Endodermal cell (in vitro differentiated cells): ENCODE measurements around the gene C20orf96. TPM values are rescaled to one million over a fixed set of nuclear protein-coding genes. Genes with fewer than 3 reads are reported as not detected.

Source experiments
- DNase-seq: peaks from one replicate; pipeline ENCODE4 v3.0.0-alpha.2; 2017
- H3K27ac ChIP-seq: 2 replicates; pipeline ENCODE4 v1.5.1; 2013; ENCODE audit warnings: mild to moderate bottlenecking, low read depth, low read length, moderate library complexity
- H3K27me3 ChIP-seq: 2 replicates; pipeline ENCODE4 v1.6.1; 2013; ENCODE audit warnings: mild to moderate bottlenecking, low read length, moderate library complexity; ENCODE audit not compliant: insufficient read depth, control insufficient read depth, poor library complexity, severe bottlenecking
- H3K36me3 ChIP-seq: 2 replicates; pipeline ENCODE4 v1.7.0; 2013; ENCODE audit warnings: mild to moderate bottlenecking, low read length, moderate library complexity; ENCODE audit not compliant: control insufficient read depth, insufficient read depth
- H3K4me1 ChIP-seq: one replicate; pipeline ENCODE4 v1.7.0; 2013; ENCODE audit warnings: low read length; ENCODE audit not compliant: control insufficient read depth, insufficient read depth
- H3K4me3 ChIP-seq: 2 replicates; pipeline ENCODE4 v1.5.1; 2013; ENCODE audit warnings: mild to moderate bottlenecking, low read length, moderate library complexity
- H3K9ac ChIP-seq: 2 replicates; pipeline ENCODE4 v1.6.1; 2013; ENCODE audit warnings: mild to moderate bottlenecking, low read length, moderate library complexity; ENCODE audit not compliant: poor library complexity, severe bottlenecking; ENCODE audit errors: extremely low read depth
- H3K9me3 ChIP-seq: 2 replicates; pipeline ENCODE4 v1.6.1; 2013; ENCODE audit warnings: mild to moderate bottlenecking, low read length, moderate library complexity; ENCODE audit not compliant: control insufficient read depth
- H3K27ac Mint-ChIP-seq: 2 replicates; pipeline ENCODE4 v1.8.0; 2020; ENCODE audit warnings: mixed read lengths
- H3K27me3 Mint-ChIP-seq: 2 replicates; pipeline ENCODE4 v1.8.0; 2021; ENCODE audit warnings: mild to moderate bottlenecking, mixed read lengths; ENCODE audit not compliant: insufficient read depth
- H3K36me3 Mint-ChIP-seq: 2 replicates; pipeline ENCODE4 v1.8.0; 2020; ENCODE audit warnings: low read depth, mixed read lengths
- H3K4me1 Mint-ChIP-seq: 2 replicates; pipeline ENCODE4 v1.8.0; 2020; ENCODE audit warnings: mixed read lengths
- H3K4me3 Mint-ChIP-seq: 2 replicates; pipeline ENCODE4 v1.8.0; 2020; ENCODE audit warnings: mild to moderate bottlenecking, moderate library complexity, mixed read lengths
- H3K9me3 Mint-ChIP-seq: 2 replicates; pipeline ENCODE4 v1.8.0; 2020; ENCODE audit warnings: mild to moderate bottlenecking, mixed read lengths
- WGBS, 2 experiments: methylation state at CpG; one replicate each; pipeline versions ENCODE4 v1.1.5 to v1.1.7; 2013; ENCODE audit warnings: missing lambda C conversion rate in 2 of 2, mixed read lengths in 1 of 2; ENCODE audit not compliant: insufficient coverage in 1 of 2, insufficient read length in 1 of 2; 5-methylcytosine and 5-hydroxymethylcytosine counted together
- total RNA-seq, 2 donors: library from RNA; stranded (reverse); fragmentation: NEBNext Ultra II Directional in 1 of 2; extraction: Animal tissue kit (Norgen Biotek cat#: 25700) in 1 of 2; gene quantifications; 2 replicates in 1 of 2; 3 replicates in 1 of 2; pipeline ENCODE4 v1.2.1, GENCODE V29; 2021
- TF ChIP-seq, protein P1 (sequence below): fragments of 200-600 bp; sonication (generic); conservative IDR thresholded peaks from 2 replicates; pipeline ENCODE4 v1.5.0; 2021; ENCODE audit warnings: antibody characterized with exemption, mild to moderate bottlenecking

C20orf96 gene
- total RNA-seq, 2 donors from 2014 or later = 21.8 to 29.4 TPM

DNA sequence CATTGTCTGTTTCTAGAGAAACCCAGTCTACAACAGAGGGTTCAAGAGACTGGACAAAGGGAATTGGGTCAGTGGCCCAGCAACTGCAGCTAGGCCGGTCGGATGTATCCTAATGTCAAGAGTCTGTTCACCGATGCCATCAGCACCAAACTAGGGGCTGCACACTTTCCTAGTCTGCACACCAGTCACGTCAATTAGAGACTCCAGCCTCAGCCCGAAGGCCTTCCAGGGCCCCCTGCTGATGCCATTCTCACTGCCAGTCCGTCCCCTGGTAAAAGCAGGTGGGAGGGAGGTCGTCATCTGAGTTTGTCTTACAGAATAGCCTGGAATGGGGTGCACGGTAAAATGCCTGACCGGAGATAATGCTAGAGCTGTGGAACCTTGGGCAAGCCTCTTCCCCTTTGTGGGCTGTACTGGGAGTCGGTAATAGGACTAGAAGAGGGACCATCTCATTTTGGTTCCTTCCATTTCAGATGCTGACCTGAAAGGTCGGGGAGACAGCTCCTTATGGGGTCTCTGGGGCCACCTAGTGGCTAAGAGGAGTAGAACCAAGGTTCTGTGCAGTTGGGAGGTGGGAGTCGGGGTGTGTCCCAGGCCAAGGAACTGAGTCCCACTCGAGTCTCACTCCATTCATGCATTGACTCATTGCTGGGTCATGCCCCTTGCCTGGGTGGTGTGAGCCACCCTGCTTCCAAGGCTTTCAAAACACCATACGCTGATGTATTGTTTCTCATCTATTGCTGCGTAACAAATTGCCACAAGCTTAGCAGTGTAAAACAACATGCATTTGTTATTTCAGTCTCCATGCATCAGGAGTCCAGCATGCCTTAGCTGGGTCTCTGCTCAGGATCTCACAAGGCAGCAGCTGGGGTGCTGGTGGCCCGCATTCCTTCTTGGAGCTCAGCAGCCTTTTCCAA is 39.9 kb upstream of the C20orf96 start:
- peak; percentile 85 for DNase-seq
- Mint-ChIP-seq H3K36me3 (peaks cover 23% of the 10 kb centered on the region), H3K27me3 (peaks cover 26% of the 10 kb centered on the region), H3K4me3 (peak overlapping the region; percentile 81), H3K9me3 (no peaks in the 10 kb centered on the region), H3K27ac (peak overlapping the region; percentile 16), H3K4me1 (peaks cover 24% of the 10 kb centered on the region)
- Histone ChIP-seq H3K9ac (no peak overlapping the region), H3K9me3 (no peaks in the 10 kb centered on the region), H3K4me1 (peaks cover 8% of the 10 kb centered on the region), H3K27me3 (no peaks in the 10 kb centered on the region), H3K4me3 (peak overlapping the region; percentile 83), H3K27ac (peak overlapping the region; percentile 21), H3K36me3 (peaks cover 12% of the 10 kb centered on the region)
- 58 to 60% methylated on average over 9 to 16 of the region's 16 CpGs for WGBS, 2 experiments
- TF ChIP-seq, protein P1, sequence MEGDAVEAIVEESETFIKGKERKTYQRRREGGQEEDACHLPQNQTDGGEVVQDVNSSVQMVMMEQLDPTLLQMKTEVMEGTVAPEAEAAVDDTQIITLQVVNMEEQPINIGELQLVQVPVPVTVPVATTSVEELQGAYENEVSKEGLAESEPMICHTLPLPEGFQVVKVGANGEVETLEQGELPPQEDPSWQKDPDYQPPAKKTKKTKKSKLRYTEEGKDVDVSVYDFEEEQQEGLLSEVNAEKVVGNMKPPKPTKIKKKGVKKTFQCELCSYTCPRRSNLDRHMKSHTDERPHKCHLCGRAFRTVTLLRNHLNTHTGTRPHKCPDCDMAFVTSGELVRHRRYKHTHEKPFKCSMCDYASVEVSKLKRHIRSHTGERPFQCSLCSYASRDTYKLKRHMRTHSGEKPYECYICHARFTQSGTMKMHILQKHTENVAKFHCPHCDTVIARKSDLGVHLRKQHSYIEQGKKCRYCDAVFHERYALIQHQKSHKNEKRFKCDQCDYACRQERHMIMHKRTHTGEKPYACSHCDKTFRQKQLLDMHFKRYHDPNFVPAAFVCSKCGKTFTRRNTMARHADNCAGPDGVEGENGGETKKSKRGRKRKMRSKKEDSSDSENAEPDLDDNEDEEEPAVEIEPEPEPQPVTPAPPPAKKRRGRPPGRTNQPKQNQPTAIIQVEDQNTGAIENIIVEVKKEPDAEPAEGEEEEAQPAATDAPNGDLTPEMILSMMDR = peak; percentile 94

DNA sequence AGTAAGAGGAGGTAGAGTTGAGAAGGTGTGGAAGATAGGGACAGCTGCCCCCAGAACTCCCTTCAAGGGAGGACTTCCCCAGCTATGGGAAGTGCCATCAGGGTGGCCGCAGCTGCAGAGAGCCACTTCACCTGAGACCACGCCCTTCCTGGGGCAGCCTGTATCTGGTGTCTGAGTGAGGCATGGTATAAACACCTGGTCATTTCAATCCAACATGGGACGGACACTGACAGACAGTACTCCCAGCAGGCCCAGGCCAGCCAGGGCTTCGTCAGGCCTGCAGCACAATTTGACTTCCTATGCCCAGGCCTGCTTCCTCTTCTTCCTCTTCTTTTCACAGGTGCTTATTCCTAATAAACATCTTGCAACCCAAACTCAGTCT is 39.3 kb upstream of the C20orf96 start:
- H3K4me3 ChIP-seq = peak overlapping the region; percentile 83
- H3K9ac ChIP-seq = no peak overlapping the region
- peaks cover 12% of the 10 kb centered on the region for H3K36me3 ChIP-seq
- peak overlapping the region; percentile 21 for H3K27ac ChIP-seq
- peaks cover 8% of the 10 kb centered on the region for H3K4me1 ChIP-seq
- 89 to 90% methylated on average over 2 to 4 of the region's 4 CpGs for WGBS, 2 experiments
- peak overlapping the region; percentile 16 for H3K27ac Mint-ChIP-seq
- peaks cover 19% of the 10 kb centered on the region for H3K27me3 Mint-ChIP-seq
- no peaks in the 10 kb centered on the region for H3K27me3 ChIP-seq
- TF ChIP-seq, protein P1 = no peak
- peak; percentile 53 for DNase-seq
- peak overlapping the region; percentile 81 for H3K4me3 Mint-ChIP-seq
- no peaks in the 10 kb centered on the region for H3K9me3 ChIP-seq
- H3K36me3 Mint-ChIP-seq = peaks cover 23% of the 10 kb centered on the region
- no peaks in the 10 kb centered on the region for H3K9me3 Mint-ChIP-seq
- peaks cover 24% of the 10 kb centered on the region for H3K4me1 Mint-ChIP-seq

DNA sequence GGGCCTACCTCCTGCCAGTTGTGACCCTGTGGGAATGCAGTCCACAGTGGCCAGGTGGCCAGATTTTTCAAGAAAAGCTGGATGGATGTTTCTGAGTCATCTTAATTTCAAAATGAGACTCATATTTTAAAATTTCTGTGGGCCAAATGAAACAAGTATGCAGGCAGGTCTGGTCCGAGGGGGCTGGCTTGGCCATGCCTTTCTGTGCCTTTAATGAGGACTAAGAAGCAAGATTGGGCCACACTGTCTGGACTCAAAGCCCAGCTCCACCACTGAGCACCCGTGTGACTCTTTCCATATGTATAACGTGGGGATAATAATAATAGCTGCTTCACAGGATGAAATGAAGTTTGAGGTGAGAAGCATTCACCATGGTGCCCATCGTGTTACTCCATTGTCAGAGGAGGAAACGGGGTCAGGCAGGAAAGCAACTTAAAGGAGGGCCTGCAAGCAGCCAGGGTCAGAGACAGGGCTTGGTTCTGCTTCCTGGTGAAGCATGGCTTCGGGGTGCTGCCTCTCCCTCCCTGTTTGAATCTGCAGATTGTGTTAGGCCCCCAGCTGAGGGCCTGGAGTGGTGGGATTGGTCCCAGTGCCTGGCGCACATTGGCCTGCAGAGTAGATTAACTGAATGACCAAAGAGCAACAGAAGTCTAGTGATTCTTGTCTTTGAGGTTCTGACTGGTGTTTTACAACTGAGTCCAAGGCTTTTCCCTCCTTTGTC is 38.6 kb upstream of the C20orf96 start:
- Mint-ChIP-seq H3K4me1 (peaks cover 24% of the 10 kb centered on the region), H3K27me3 (peaks cover 13% of the 10 kb centered on the region), H3K4me3 (peak overlapping the region; percentile 81), H3K36me3 (peaks cover 19% of the 10 kb centered on the region), H3K9me3 (no peaks in the 10 kb centered on the region), H3K27ac (peak overlapping the region; percentile 6)
- TF ChIP-seq, protein P1 = no peak
- H3K4me1 ChIP-seq = peaks cover 8% of the 10 kb centered on the region
- H3K27ac ChIP-seq = peak overlapping the region; percentile 12
- DNase-seq = peak; percentile 42
- no peak overlapping the region for H3K9ac ChIP-seq
- H3K27me3 ChIP-seq = no peaks in the 10 kb centered on the region
- H3K9me3 ChIP-seq = no peaks in the 10 kb centered on the region
- WGBS, 2 experiments = 90 to 98% methylated on average over 6 to 7 of the region's 7 CpGs
- peaks cover 12% of the 10 kb centered on the region for H3K36me3 ChIP-seq
- H3K4me3 ChIP-seq = peak overlapping the region; percentile 83
